Measurements from ENCODE around the gene ZNF506.
"Not testable (repeated sequence)": the region's sequence is repeated elsewhere in the genome, so short reads cannot be mapped to it uniquely, and the experiment has no call there.

DNA sequence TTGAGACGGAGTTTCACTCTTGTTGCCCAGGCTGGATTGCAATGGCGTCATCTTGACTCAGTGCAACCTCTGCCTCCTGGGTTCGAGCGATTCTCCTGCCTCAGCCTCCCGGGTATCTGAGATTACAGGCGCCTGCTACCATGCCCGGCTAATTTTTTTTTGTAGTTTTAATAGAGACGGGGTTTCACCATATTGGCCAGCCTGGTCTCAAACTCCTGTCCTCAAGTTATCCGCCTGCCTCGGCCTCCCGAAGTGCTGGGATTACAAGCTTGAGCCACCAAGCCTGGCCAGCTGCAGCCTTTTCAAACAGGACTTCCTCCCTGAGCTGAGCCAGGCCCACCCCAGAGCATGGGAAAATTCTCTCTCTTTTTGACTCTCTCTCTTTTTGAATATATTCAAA, 426 bp upstream of the ZNF506 start:
- not testable (repeated sequence) for TF ChIP-seq EZH2 (IDR thresholded peaks at IDR 0.05; ENCODE audit: insufficient read depth, poor library complexity, severe bottlenecking); EZH2phosphoT487 (IDR thresholded peaks at IDR 0.05; ENCODE audit: insufficient read depth, low read depth)

Data from GM23248 (cell line).